HUES64 (cell line): ENCODE data around the gene PTOV1.

Source experiments
- H3K27ac ChIP-seq: 2 replicates; pipeline ENCODE4 v1.7.0; 2013; ENCODE audit warnings: low read depth, low read length, inconsistent platforms
- H3K27me3 ChIP-seq: 2 replicates; pipeline ENCODE4 v1.6.1; 2013; ENCODE audit warnings: mild to moderate bottlenecking, low read length; ENCODE audit not compliant: insufficient read depth
- H3K36me3 ChIP-seq: 2 replicates; pipeline ENCODE4 v1.6.1; 2013; ENCODE audit warnings: mild to moderate bottlenecking, low read length; ENCODE audit not compliant: insufficient read depth
- H3K4me1 ChIP-seq: 2 replicates; pipeline ENCODE4 v1.6.1; 2013; ENCODE audit warnings: mild to moderate bottlenecking, low read length, moderate library complexity; ENCODE audit not compliant: insufficient read depth
- H3K4me3 ChIP-seq: 2 replicates; pipeline ENCODE4 v1.5.1; 2013; ENCODE audit warnings: mild to moderate bottlenecking, low read length, moderate library complexity
- H3K9ac ChIP-seq: 2 replicates; pipeline ENCODE4 v1.6.1; 2013; ENCODE audit warnings: mild to moderate bottlenecking, low read depth, low read length
- H3K9me3 ChIP-seq: 2 replicates; pipeline ENCODE4 v1.6.1; 2013; ENCODE audit warnings: low read depth, low read length; ENCODE audit not compliant: insufficient read depth
- WGBS: fragments of 150-250, 120-280 bp; methylation state at CpG from one replicate; pipeline ENCODE4 v1.1.7; 2013; ENCODE audit warnings: missing lambda C conversion rate; 5-methylcytosine and 5-hydroxymethylcytosine counted together

Gene PTOV1

DNA sequence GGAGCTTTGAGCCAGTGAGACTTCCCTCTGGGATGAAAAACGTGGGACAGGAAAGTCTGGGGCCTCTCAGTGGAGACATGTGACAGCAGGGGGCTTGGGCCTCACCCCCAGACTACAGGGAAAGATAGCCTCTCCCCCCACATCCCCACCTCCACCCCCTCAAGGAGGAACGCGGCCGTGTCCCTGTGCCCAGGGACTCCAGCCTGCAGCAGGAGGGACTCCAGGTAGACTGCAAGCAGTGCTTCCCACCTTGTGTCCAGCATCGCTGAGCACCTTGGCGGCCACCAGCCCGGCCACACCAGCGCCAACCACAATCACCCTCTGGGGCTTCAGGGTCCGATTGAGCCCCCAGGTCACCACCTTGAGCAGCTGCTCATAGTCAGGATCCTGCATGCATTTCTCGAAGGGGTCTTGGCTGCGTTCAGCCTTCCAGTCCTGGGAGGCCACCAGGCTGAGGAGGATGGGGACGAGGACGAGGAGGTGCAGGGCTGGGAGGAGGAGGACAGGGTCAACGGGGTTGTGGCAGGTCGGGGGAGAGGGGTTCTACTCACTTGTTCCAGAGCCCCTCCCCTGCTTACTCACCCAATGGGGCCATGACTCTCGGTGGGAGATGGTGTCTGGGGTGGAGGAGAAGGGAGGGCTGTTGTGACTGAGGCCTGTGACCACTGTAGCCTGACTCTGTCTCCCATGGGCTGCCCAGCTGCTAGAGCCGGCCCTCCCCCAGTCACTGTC is 44.8 kb downstream of the PTOV1 start:
- 81% methylated on average over 17 of the region's 17 CpGs for whole genome bisulfite sequencing
- Histone ChIP-seq H3K27me3 (peaks cover 2% of the 10 kb centered on the region), H3K4me1 (peaks cover 7% of the 10 kb centered on the region; the same call in 1 of the 2 replicates), H3K9me3 (no peaks in the 10 kb centered on the region), H3K36me3 (no peaks in the 10 kb centered on the region), H3K27ac (no peak overlapping the region), H3K4me3 (no peak overlapping the region), H3K9ac (no peak overlapping the region)

DNA sequence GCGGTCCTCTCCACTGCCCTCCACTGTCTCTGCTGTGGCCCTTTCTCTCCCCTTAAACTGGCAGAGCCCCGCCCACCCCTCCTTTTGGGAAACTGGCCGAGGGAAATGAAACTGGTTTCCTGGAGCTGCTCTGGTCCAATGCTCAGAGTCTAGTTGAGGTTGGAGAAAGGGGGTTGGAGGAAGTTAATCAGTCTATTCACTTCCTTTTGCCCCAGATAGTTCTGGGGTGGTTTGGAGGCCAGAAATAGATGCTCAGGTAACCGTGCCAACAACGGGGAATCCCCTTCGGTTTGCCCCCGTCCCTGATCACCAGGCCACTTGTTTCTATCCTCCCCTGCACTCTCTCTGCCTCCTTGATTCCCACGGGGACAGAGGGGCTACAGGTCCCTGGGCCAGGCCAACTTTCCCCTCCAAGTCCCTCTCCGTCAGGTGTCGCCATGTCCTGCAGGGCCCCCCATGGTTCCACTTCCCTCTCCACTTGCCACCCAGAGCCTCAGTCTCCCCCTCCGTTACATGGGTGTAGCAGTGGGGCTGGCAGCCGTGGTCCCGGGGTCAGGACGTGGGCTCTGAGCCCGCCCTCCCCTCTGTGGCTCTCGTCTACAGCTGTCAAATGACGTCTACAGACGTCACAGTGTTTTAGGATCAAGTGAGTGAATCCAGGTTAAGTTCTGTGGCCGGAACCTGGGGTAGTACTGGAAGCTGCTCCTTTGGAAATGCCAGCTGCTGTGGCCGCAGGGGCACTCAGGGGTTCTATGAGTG is 46.1 kb downstream of the PTOV1 start, which contains the start of gene IL4I1:
TSS of gene IL4I1 (minus strand) at position 25 of the 759 bp plus-strand sequence. CDS start 727 bp downstream, outside the sequence.
- WGBS = 57% methylated on average over 20 of the region's 20 CpGs
- no peak within 1 kb of the TSS for H3K9ac ChIP-seq
- H3K27me3 ChIP-seq = no peaks in the 10 kb centered on the region; the same call in none of the 2 replicates
- H3K9me3 ChIP-seq = no peaks in the 10 kb centered on the region
- no peaks in the 10 kb centered on the region for H3K4me1 ChIP-seq
- no peaks in the 10 kb centered on the region for H3K36me3 ChIP-seq
- H3K4me3 ChIP-seq = no peak within 1 kb of the TSS
- no peak within 1 kb of the TSS for H3K27ac ChIP-seq

DNA sequence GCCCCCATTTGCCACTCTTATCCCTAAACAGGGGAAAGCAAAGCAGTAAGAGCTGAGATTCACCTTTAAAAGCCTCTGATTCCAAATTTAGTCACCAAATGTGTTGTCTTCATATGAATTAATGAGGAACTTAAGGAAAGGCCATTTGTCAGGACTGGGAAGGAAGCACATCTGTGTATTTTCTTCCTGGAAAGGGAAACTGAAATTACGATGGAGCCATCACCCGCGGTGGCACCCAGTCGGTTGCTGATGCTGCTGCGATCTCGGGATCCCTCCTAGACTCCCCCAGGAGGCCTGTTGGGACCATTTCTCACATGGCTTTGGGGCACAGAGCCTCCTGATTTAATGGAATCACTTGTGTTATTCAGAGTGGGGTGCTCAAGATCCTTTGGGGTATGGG is 53.2 kb downstream of the PTOV1 start:
- no peak overlapping the region for H3K4me3 ChIP-seq
- H3K27ac ChIP-seq = no peak overlapping the region
- no peaks in the 10 kb centered on the region for H3K9me3 ChIP-seq
- WGBS = 93% methylated on average over 6 of the region's 6 CpGs
- H3K9ac ChIP-seq = no peak overlapping the region
- H3K27me3 ChIP-seq = no peaks in the 10 kb centered on the region
- no peaks in the 10 kb centered on the region for H3K4me1 ChIP-seq
- H3K36me3 ChIP-seq = peaks cover 22% of the 10 kb centered on the region

DNA sequence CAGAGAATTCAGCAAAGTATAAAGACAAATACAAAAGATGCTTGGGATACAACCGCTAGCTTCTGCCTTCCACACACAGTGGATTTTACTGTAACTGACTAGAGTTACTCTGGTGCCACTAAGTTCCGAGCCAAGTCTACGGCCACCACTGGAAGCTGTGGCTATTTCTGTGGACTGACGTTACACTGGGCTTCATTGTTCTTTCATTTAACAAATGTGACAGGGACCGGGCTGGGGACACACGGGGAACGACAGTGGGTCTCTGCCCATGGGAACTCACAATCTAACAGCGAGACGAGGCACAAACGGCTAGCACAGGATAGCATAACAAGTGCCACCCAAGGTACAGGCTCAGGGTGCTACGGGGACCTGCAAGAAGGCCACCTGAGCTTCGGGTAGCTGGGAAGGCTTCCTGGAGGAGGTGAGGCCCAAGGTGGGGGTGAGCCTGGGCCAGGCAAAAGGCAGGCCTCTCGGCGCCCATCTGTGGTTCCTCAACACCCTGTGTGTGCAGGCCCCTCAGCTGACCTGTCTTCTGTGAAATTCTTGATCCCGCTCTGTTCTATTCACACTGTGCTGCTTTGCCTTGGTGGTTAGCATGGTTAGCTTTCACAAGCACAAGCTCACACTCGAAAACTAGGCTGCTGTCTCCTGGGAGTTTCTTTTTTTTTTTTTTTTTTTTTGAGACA is 56.1 kb downstream of the PTOV1 start:
- H3K9me3 ChIP-seq = no peaks in the 10 kb centered on the region
- no peak overlapping the region for H3K9ac ChIP-seq
- peaks cover 49% of the 10 kb centered on the region for H3K36me3 ChIP-seq
- H3K27me3 ChIP-seq = no peaks in the 10 kb centered on the region
- whole genome bisulfite sequencing = 89% methylated on average over 16 of the region's 16 CpGs
- peak overlapping the region; percentile 9; the same call in 1 of the 2 replicates for H3K27ac ChIP-seq
- no peak overlapping the region for H3K4me3 ChIP-seq
- H3K4me1 ChIP-seq = no peaks in the 10 kb centered on the region

DNA sequence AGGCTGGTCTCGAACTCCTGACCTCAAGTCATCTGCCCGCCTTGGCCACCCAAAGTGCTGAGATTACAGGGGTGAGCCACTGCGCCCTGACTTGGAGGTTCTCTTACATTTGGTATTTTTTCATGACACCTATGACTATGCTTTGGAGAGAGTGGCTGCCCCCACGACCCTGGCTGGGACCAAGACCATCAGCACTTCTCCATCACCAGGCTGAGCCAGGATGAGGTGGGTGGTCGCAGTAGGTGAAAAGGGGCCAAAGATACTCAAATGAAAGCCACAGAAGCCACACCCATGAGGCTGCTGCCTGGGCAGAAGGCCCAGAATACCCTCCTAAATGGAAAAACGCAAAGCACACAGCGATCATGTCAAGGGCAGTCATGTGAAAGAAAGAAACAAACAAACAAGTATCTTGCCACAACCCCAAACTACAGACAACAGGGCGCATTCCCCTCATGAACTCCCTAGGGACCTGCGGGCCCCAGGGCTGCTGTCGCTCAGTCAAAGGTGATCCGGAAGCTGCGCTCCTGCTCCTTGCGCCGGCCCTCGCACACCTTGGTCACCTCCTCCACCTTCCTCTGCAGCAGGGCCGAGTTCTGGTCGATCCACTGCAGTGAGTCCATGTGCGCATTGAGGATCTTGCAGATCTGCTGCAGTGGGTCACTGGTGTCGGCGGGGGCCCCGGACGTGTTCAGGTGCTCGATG is 56.9 kb downstream of the PTOV1 start:
- Histone ChIP-seq H3K4me3 (no peak overlapping the region), H3K9me3 (no peaks in the 10 kb centered on the region), H3K9ac (no peak overlapping the region), H3K4me1 (no peaks in the 10 kb centered on the region), H3K36me3 (peaks cover 56% of the 10 kb centered on the region), H3K27ac (no peak overlapping the region), H3K27me3 (no peaks in the 10 kb centered on the region)
- 95% methylated on average over 23 of the region's 23 CpGs for WGBS

DNA sequence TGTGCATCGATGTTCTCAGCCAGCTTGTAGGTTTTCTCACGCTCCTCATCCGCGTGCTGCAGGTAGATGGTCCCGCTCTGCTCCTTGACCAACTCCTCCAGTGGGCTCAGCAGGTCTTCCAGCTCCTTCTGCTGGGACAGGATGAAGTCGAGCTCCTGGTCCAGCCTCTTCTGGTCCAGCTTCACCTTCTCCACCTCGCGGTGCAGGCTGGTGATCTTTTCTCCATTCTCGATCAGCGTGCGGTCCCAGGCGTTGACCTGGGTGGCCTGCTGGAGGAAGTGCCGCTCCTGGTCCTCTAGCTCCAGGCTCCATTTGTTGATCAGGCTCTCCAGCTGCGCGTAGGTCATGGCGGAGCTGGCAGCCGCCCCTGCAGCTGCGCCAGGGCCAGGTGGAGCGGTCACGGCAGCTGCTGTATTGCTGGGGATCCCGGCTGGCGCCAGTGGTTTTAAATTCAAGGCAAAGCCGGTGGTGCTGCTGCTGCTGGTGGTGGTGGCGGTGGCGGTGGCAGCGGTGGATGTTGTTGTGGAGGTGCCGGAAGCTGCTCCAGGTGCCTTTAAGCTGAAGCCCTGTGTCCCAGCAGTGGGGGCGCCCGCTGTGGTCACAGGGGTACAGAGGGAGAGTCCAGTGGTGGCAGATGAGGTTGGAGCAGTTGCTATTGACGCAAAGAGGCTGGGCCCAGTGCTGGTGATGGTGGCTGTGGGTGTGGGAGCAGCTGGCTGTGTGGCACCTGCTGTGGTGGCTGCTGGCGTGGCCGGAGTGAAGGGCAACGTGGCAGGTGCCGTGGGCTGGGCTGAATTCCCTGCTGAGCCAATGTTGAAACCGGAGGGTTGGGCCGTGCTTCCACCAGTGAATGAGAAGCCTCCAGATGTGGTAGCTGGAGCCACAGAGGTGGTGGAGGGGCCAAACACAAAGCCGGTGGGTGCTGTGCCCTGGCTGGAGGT is 57.8 kb downstream of the PTOV1 start:
- H3K9me3 ChIP-seq = no peaks in the 10 kb centered on the region
- H3K27me3 ChIP-seq = no peaks in the 10 kb centered on the region
- 96% methylated on average over 37 of the region's 37 CpGs for WGBS
- no peak overlapping the region for H3K4me3 ChIP-seq
- peaks cover 62% of the 10 kb centered on the region for H3K36me3 ChIP-seq
- H3K9ac ChIP-seq = no peak overlapping the region
- no peaks in the 10 kb centered on the region for H3K4me1 ChIP-seq
- H3K27ac ChIP-seq = no peak overlapping the region

DNA sequence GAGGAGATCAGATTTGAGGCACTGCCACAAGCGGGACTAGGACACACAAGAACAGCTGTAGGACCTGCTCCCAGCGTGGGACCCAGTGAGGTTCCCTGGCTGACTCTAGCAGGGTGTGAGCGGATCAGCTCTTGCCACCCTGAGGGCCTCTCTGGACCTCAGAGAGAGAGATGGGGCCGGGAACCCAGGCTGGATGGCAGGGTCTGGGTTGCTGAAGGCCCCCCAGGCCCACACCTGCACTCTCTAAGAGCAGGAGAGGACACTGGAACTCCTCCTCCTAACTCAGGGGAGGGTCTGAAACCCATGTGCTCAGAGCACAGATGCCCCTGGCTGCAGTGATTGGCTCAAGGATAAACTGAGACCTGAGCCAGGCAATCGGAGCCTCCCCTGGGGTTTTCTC is 59.2 kb downstream of the PTOV1 start:
- H3K4me3 ChIP-seq = no peak overlapping the region
- no peaks in the 10 kb centered on the region for H3K4me1 ChIP-seq
- H3K9ac ChIP-seq = no peak overlapping the region
- WGBS = 93% methylated on average over 5 of the region's 5 CpGs
- no peak overlapping the region for H3K27ac ChIP-seq
- H3K27me3 ChIP-seq = no peaks in the 10 kb centered on the region
- H3K9me3 ChIP-seq = no peaks in the 10 kb centered on the region
- peaks cover 74% of the 10 kb centered on the region for H3K36me3 ChIP-seq
